Measurements from ENCODE around the gene PRB3. TPM values are rescaled to one million over a fixed set of nuclear protein-coding genes. Genes with fewer than 3 reads are reported as not detected.

The PRB3 gene
- total RNA-seq, result not detected
- not detected for polyA plus RNA-seq
- long read RNA-seq, donor 1, result 0 reads
- long read RNA-seq, donor 2, result 0 reads
- long read RNA-seq, donor 3, result 0 reads

DNA sequence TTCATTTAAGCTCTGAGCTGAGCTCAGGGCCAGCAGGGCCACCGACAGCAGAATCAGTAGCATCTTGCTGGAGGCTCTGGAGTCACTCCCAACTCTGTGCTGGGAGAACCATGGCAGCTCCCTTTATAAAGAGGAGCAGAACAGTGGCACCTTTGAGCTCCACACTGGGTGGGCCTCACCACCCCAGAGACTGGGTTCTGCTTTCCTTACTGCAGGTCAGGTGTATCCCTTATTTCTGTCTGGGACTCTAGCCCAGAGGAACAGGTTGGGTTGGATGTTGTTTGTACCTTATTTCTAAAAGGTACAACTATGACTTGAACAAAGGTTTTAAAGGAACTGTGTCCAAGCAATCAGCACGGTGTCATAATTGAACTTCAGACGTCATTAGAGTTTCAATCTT is at the start of gene PRB3:
Gene PRB3, minus strand, starts transcription at position 101 of the 400 bp plus-strand sequence. Its CDS starts 38 bp downstream, at position 63.
- Histone ChIP-seq H3K36me3 (no peaks in the 10 kb centered on the region), H3K4me3 (no peak within 1 kb of the TSS), H3K27me3 (no peaks in the 10 kb centered on the region), H3K27ac (no peak within 1 kb of the TSS), H3K4me1 (no peaks in the 10 kb centered on the region), H3K9me3 (no peaks in the 10 kb centered on the region)
- DNase-seq, result no peak
- intact Hi-C loops (cut with DNase I), result no loop called here
- 83 to 88% (median 84%) methylated on average over 3 of the region's 3 CpGs for WGBS, 4 donors
- TF ChIP-seq POLR2A (IDR thresholded peaks at IDR 0.05) (no peak), CTCF (IDR thresholded peaks at IDR 0.05) (no peak)
- no peak for ATAC-seq

DNA sequence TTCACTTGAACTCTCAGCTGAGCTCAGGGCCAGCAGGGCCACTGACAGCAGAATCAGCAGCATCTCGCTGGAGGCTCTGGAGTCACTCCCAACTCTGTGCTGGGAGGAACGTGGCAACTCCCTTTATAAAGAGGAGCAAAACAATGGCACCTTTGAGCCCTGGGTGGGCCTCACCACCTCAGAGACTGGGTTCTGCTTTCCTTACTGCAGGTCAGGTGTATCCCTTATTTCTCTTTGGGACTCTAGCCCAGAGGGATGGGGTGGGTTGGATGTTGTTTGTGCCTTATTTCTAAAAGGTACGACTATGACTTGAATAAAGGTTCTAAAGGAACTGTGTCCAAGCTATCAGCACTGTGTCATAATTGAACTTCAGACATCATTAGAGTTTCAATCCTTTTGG is 40.8 kb upstream of the PRB3 start, which contains the start of gene PRB4:
Gene PRB4, minus strand, starts transcription at position 101 of the 400 bp plus-strand sequence. Its CDS starts 38 bp downstream, at position 63.
- 66 to 72% (median 68%) methylated on average over 3 of the region's 3 CpGs for WGBS, 4 donors
- DNase-seq (no peak), ATAC-seq (no peak)
- Histone ChIP-seq H3K27ac (no peak within 1 kb of the TSS), H3K9me3 (peaks cover 0 to 10% (median 0%) of the 10 kb centered on the region in 12 donors), H3K27me3 (no peaks in the 10 kb centered on the region), H3K36me3 (no peaks in the 10 kb centered on the region), H3K4me1 (no peaks in the 10 kb centered on the region), H3K4me3 (no peak within 1 kb of the TSS)
- TF ChIP-seq CTCF (IDR thresholded peaks at IDR 0.05) (no peak), POLR2A (IDR thresholded peaks at IDR 0.05) (no peak)
- intact Hi-C loops (cut with DNase I), result no loop called here

GRCh38 chr12:11307143-11307542 is 37.6 kb upstream of the PRB3 start:
- no peak for DNase-seq
- Histone ChIP-seq H3K36me3 (no peaks in the 10 kb centered on the region), H3K4me3 (no peak overlapping the region), H3K4me1 (no peaks in the 10 kb centered on the region), H3K27me3 (no peaks in the 10 kb centered on the region), H3K9me3 (peaks cover 0 to 2% (median 0%) of the 10 kb centered on the region in 12 donors), H3K27ac (no peak overlapping the region)
- WGBS, 4 donors, result 70 to 80% (median 71%) methylated on average over 2 of the region's 2 CpGs
- TF ChIP-seq POLR2A (IDR thresholded peaks at IDR 0.05), result no peak
- no peak for TF ChIP-seq CTCF (IDR thresholded peaks at IDR 0.05)
- intact Hi-C loops (cut with DNase I), result no loop called here
- no peak for ATAC-seq

GRCh38 chr12:11273449-11273848 is 3.9 kb upstream of the PRB3 start:
- Histone ChIP-seq H3K9me3 (no peaks in the 10 kb centered on the region), H3K4me3 (no peak overlapping the region), H3K27me3 (no peaks in the 10 kb centered on the region), H3K36me3 (no peaks in the 10 kb centered on the region), H3K4me1 (no peaks in the 10 kb centered on the region), H3K27ac (no peak overlapping the region)
- no peak for ATAC-seq
- no peak for TF ChIP-seq CTCF (IDR thresholded peaks at IDR 0.05)
- no peak for TF ChIP-seq POLR2A (IDR thresholded peaks at IDR 0.05)
- no peak for DNase-seq
- 34 to 46% (median 42%) methylated on average over 3 of the region's 3 CpGs for WGBS, 4 donors
- intact Hi-C loops (cut with DNase I), result no loop called here
